Thyroid gland (tissue), 4 donors: ENCODE results near the gene BMP4. TPM values are rescaled to one million over a fixed set of nuclear protein-coding genes. Genes with fewer than 3 reads are reported as not detected.

Source experiments
- DNase-seq, 2 donors: peaks; one replicate each; pipeline ENCODE4 v3.0.0-alpha.2; 2019
- H3K27ac ChIP-seq, 3 donors: fragments of 200-600 bp; sonication (generic); 1 replicate in 2 of 3; 2 replicates in 1 of 3; pipeline ENCODE4 v1.5.1; 2016 to 2019; ENCODE audit warnings: mild to moderate bottlenecking in 1 of 3, moderate library complexity in 1 of 3
- H3K27me3 ChIP-seq: fragments of 200-600 bp; sonication (generic); one replicate; pipeline ENCODE4 v1.5.1; 2019
- H3K36me3 ChIP-seq, 2 donors: fragments of 200-600 bp; sonication (generic); one replicate each; pipeline ENCODE4 v1.5.1; 2016 to 2019
- H3K4me1 ChIP-seq, 2 donors: fragments of 200-600 bp; sonication (generic); one replicate each; pipeline ENCODE4 v1.5.1; 2017 to 2019
- H3K4me3 ChIP-seq, 3 donors: fragments of 200-600 bp; sonication (generic); replicated peaks in 1 of 3; 1 replicate in 2 of 3; 2 replicates in 1 of 3; pipeline ENCODE4 v1.5.1; 2016; ENCODE audit warnings: mild to moderate bottlenecking in 1 of 3
- H3K9me3 ChIP-seq: fragments of 200-600 bp; sonication (generic); one replicate; pipeline ENCODE4 v1.5.1; 2017
- CTCF ChIP-seq, 6 experiments: fragments of 200-600 bp in 3 of 6; fragments of 450-650 bp in 3 of 6; sonication (generic) in 3 of 6; IDR thresholded peaks; one replicate each; pipeline ENCODE4 v1.5.1; 2016 to 2019; ENCODE audit warnings: antibody characterized with exemption in 6 of 6, mild to moderate bottlenecking in 2 of 6, inconsistent platforms in 1 of 6, moderate library complexity in 1 of 6
- POLR2A ChIP-seq, 2 donors: fragments of 450-650 bp; IDR thresholded peaks; one replicate each; pipeline ENCODE4 v1.6.1; 2017; ENCODE audit warnings: antibody characterized with exemption in 2 of 2, mild to moderate bottlenecking in 2 of 2, moderate library complexity in 1 of 2
- WGBS, 2 donors: methylation state at CpG; one replicate each; pipeline ENCODE4 v1.1.5; 2017; 5-methylcytosine and 5-hydroxymethylcytosine counted together
- intact Hi-C: fragments of 100-400 bp; cut with DNase I; formaldehyde crosslinking; loops from one replicate; pipeline ENCODE4 v1.15.1; 2023
- total RNA-seq, 4 donors: library from RNA; depleted of rRNA; stranded (reverse); fragments of >200 nt; gene quantifications; one replicate each; pipeline ENCODE4 v1.2.3, GENCODE V29; 2016

BMP4 gene
- total RNA-seq, 4 donors from 2014 or later = 8.5 to 27.2 (median 11.6) TPM

GRCh38 chr14:53975444-53975843 is 18.8 kb upstream of the BMP4 start:
- TF ChIP-seq POLR2A (IDR thresholded peaks at IDR 0.05) (no peak), CTCF (IDR thresholded peaks at IDR 0.05) (no peak)
- intact Hi-C loops = no loop called here
- Histone ChIP-seq H3K36me3 (no peaks in the 10 kb centered on the region), H3K4me1 (no peaks in the 10 kb centered on the region), H3K4me3 (no peak overlapping the region), H3K9me3 (no peaks in the 10 kb centered on the region), H3K27me3 (no peaks in the 10 kb centered on the region), H3K27ac (no peak overlapping the region)
- 88 to 89% methylated on average over 5 of the region's 5 CpGs for whole genome bisulfite sequencing, 2 donors
- no peak for DNase-seq

GRCh38 chr14:53971521-53971920 is 14.9 kb upstream of the BMP4 start:
- intact Hi-C loops = no loop called here
- H3K27me3 ChIP-seq = no peaks in the 10 kb centered on the region
- WGBS, 2 donors = 86 to 87% methylated on average over 4 of the region's 4 CpGs
- no peaks in the 10 kb centered on the region for H3K9me3 ChIP-seq
- DNase-seq = no peak
- H3K4me1 ChIP-seq = no peaks in the 10 kb centered on the region
- no peak overlapping the region for H3K27ac ChIP-seq
- no peaks in the 10 kb centered on the region for H3K36me3 ChIP-seq
- no peak overlapping the region for H3K4me3 ChIP-seq
- TF ChIP-seq CTCF (IDR thresholded peaks at IDR 0.05) = no peak
- no peak for TF ChIP-seq POLR2A (IDR thresholded peaks at IDR 0.05)

DNA sequence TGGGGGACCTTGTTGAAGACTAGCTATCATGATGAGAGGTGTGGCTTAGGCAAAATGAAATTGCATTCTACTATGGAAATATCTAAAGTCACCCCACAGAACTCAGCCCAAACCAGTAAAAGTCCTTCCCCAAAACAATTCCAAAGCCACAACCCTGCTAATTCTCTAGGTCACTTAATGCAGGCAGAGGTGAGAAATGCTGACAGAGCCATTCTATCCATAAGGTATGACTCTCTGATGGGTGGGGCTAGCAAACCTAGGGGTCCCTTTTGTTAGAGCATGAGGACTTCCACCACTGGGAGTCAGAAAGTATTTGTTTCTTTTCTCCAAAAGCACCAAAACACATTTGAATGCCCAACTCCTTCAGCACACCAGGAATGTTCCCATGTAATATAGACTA is 12.7 kb upstream of the BMP4 start:
- no peak overlapping the region for H3K4me3 ChIP-seq
- TF ChIP-seq CTCF (IDR thresholded peaks at IDR 0.05) (no peak), POLR2A (IDR thresholded peaks at IDR 0.05) (no peak)
- no peak overlapping the region for H3K27ac ChIP-seq
- DNase-seq = no peak
- H3K4me1 ChIP-seq = no peaks in the 10 kb centered on the region
- intact Hi-C loops = no loop called here
- no peaks in the 10 kb centered on the region for H3K36me3 ChIP-seq
- no peaks in the 10 kb centered on the region for H3K9me3 ChIP-seq
- H3K27me3 ChIP-seq = no peaks in the 10 kb centered on the region

DNA sequence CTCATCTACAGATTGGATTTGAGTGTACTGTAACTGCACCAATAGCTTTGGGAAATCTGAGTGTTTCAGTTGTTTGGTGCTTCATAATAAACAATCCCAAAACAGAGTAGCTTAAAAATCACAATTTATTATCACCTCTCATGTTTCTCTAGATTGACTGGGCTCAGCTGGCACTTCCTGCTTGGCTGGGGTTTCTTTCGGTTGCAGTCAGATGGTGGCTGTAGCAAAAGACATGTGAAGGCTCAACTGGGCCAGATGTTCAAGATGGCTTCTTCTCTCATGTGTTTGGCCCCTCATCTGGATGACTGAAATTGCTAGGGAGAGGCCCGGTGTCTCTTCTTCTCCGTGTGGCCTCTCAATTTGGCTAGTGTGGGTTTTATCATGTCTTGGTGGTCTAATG is 12.1 kb upstream of the BMP4 start:
- no peaks in the 10 kb centered on the region for H3K36me3 ChIP-seq
- TF ChIP-seq POLR2A (IDR thresholded peaks at IDR 0.05) = no peak
- WGBS, 2 donors = 87 to 94% methylated on average over 3 of the region's 3 CpGs
- no peaks in the 10 kb centered on the region for H3K9me3 ChIP-seq
- H3K4me3 ChIP-seq = no peak overlapping the region
- intact Hi-C loops = no loop called here
- DNase-seq = no peak
- peaks cover 0 to 3% of the 10 kb centered on the region in 2 donors for H3K4me1 ChIP-seq
- no peaks in the 10 kb centered on the region for H3K27me3 ChIP-seq
- H3K27ac ChIP-seq = no peak overlapping the region

DNA sequence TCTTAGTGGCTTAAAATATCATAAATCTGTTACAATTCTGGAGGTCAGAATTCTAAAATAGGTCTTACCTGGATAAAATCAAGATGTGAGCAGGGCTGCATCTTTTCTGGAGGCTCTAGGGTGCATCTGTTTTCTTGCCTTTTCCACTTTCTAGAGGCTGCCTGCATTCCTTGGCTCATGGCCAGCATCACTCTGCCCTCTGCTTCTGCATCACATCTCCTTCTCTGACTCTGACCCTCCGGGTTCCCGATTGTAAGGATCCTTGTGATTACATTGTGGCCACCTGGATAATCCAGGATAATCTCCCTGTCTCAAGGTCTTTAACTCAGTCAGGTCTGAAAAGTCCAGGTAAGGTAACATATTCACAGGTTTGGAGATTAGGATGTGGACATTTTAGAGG is 11.0 kb upstream of the BMP4 start:
- H3K27ac ChIP-seq = no peak overlapping the region
- no peaks in the 10 kb centered on the region for H3K9me3 ChIP-seq
- peaks cover 0 to 14% of the 10 kb centered on the region in 2 donors for H3K4me1 ChIP-seq
- TF ChIP-seq POLR2A (IDR thresholded peaks at IDR 0.05) (no peak), CTCF (IDR thresholded peaks at IDR 0.05) (no peak)
- H3K27me3 ChIP-seq = no peaks in the 10 kb centered on the region
- no peak overlapping the region for H3K4me3 ChIP-seq
- no peaks in the 10 kb centered on the region for H3K36me3 ChIP-seq
- intact Hi-C loops = no loop called here
- DNase-seq = peak; percentile 18 to 39
- 47 to 49% methylated on average over 2 of the region's 2 CpGs for WGBS, 2 donors

DNA sequence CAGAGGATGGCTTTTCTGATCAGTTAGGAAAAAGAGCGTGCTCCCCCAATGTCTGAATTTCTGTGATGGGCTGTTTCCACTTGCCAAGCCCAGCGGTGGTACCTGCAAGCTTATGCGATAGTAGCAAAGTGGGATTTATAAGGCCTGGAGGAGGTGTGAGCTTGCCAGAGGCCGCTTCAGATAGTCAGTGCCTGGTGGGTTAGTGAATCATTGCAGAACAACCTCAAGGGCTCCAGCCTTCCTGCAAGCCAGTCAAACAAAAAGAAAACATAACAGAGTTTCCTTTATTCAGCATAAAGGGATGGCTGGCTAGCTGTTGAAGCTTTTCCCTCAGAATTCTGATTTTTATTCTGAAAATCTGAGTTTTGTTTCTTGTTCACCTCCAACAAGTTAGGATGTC is 7.6 kb upstream of the BMP4 start:
- intact Hi-C loops = no loop called here
- no peak overlapping the region for H3K27ac ChIP-seq
- H3K27me3 ChIP-seq = no peaks in the 10 kb centered on the region
- no peaks in the 10 kb centered on the region for H3K36me3 ChIP-seq
- no peak overlapping the region for H3K4me3 ChIP-seq
- DNase-seq = peak; percentile 23 to 30
- 70 to 81% methylated on average over 4 of the region's 4 CpGs for WGBS, 2 donors
- peaks cover 0 to 14% of the 10 kb centered on the region in 2 donors for H3K4me1 ChIP-seq
- TF ChIP-seq POLR2A (IDR thresholded peaks at IDR 0.05) = no peak
- no peak for TF ChIP-seq CTCF (IDR thresholded peaks at IDR 0.05)
- H3K9me3 ChIP-seq = no peaks in the 10 kb centered on the region
